MCF 10A (cell line): Measurements from ENCODE around the gene SRPK3. TPM values are rescaled to one million over a fixed set of nuclear protein-coding genes. Genes with fewer than 3 reads are reported as not detected.

Experiments
- Bru-seq: library from RNA; stranded (reverse); fragments of 400-500 nt; gene quantifications from one replicate; lab custom pipeline; 2021; lab: Mats Ljungman, UMichigan
- BruChase-seq, 2 experiments: library from RNA; stranded (reverse); fragments of 400-500 nt; gene quantifications; one replicate each; lab custom pipeline; 2021; lab: Mats Ljungman, UMichigan
- BruUV-seq: library from RNA; stranded (reverse); fragments of 400-500 nt; replicated peaks from 2 replicates; lab custom pipeline; 2021; lab: Mats Ljungman, UMichigan
- CTCF ChIA-PET: fragments of 300-600 bp; sonication (Branson Sonifier 250); formaldehyde crosslinking; extraction: SDS; loops from one replicate; lab custom pipeline; 2021; ENCODE audit warnings: antibody characterized with exemption, inconsistent platforms; lab: Yijun Ruan, JAX
- POLR2A ChIA-PET: fragments of 300-600, 350-650 bp; sonication (Branson Sonifier 250); formaldehyde crosslinking; extraction: SDS; loops from one replicate; lab custom pipeline; 2020; ENCODE audit warnings: antibody characterized with exemption, inconsistent platforms; lab: Yijun Ruan, JAX
- DNase-seq: peaks from one replicate; pipeline ENCODE4 v3.0.0-alpha.2; 2018; ENCODE audit not compliant: unreplicated experiment
- H3K27ac Mint-ChIP-seq: one replicate; pipeline ENCODE4 v1.8.0; 2022; ENCODE audit warnings: mild to moderate bottlenecking, low read depth, mixed read lengths; ENCODE audit not compliant: unreplicated experiment
- H3K27me3 Mint-ChIP-seq: one replicate; pipeline ENCODE4 v1.8.0; 2022; ENCODE audit warnings: mixed read lengths; ENCODE audit not compliant: insufficient read depth, unreplicated experiment
- H3K36me3 Mint-ChIP-seq: one replicate; pipeline ENCODE4 v1.8.0; 2022; ENCODE audit warnings: mild to moderate bottlenecking, moderate library complexity, mixed read lengths; ENCODE audit not compliant: insufficient read depth, unreplicated experiment
- H3K4me1 Mint-ChIP-seq: one replicate; pipeline ENCODE4 v1.8.0; 2022; ENCODE audit warnings: mixed read lengths; ENCODE audit not compliant: insufficient read depth, unreplicated experiment
- H3K4me3 Mint-ChIP-seq: one replicate; pipeline ENCODE4 v1.8.0; 2022; ENCODE audit warnings: mild to moderate bottlenecking, moderate library complexity, mixed read lengths; ENCODE audit not compliant: unreplicated experiment
- H3K9me3 Mint-ChIP-seq: one replicate; pipeline ENCODE4 v1.8.0; 2022; ENCODE audit warnings: mixed read lengths; ENCODE audit not compliant: unreplicated experiment
- intact Hi-C: fragments of 100-400 bp; cut with micrococcal nuclease; formaldehyde crosslinking; loops from 2 replicates; pipeline ENCODE4 v1.14.1; 2022
- long read RNA-seq: library from polyadenylated mRNA; stranded (forward); transcript quantifications from one replicate; pipeline ENCODE4 v2.0.0, GENCODE V29; 2022
- total RNA-seq: library from RNA; stranded (reverse); gene quantifications from 2 replicates; pipeline ENCODE4 v1.2.3, GENCODE V29; 2022
- TF ChIP-seq, protein P1 (sequence below): fragments of 200-600 bp; IDR thresholded peaks from one replicate; pipeline ENCODE4 v1.8.0; 2022; ENCODE audit warnings: antibody characterized with exemption, mild to moderate bottlenecking; ENCODE audit not compliant: unreplicated experiment

SRPK3 gene, protein sequence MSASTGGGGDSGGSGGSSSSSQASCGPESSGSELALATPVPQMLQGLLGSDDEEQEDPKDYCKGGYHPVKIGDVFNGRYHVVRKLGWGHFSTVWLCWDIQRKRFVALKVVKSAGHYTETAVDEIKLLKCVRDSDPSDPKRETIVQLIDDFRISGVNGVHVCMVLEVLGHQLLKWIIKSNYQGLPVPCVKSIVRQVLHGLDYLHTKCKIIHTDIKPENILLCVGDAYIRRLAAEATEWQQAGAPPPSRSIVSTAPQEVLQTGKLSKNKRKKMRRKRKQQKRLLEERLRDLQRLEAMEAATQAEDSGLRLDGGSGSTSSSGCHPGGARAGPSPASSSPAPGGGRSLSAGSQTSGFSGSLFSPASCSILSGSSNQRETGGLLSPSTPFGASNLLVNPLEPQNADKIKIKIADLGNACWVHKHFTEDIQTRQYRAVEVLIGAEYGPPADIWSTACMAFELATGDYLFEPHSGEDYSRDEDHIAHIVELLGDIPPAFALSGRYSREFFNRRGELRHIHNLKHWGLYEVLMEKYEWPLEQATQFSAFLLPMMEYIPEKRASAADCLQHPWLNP
- total RNA-seq (not detected in 2 replicates), Bru-seq, nascent RNA (not detected), BruChase-seq, experiment 1, labeled RNA remaining after a 6-hour chase (percentile 15 among the genes with signal in this experiment), BruChase-seq, experiment 2, labeled RNA remaining after a 2-hour chase (percentile 10 among the genes with signal in this experiment)
- long read RNA-seq = 0 reads

DNA sequence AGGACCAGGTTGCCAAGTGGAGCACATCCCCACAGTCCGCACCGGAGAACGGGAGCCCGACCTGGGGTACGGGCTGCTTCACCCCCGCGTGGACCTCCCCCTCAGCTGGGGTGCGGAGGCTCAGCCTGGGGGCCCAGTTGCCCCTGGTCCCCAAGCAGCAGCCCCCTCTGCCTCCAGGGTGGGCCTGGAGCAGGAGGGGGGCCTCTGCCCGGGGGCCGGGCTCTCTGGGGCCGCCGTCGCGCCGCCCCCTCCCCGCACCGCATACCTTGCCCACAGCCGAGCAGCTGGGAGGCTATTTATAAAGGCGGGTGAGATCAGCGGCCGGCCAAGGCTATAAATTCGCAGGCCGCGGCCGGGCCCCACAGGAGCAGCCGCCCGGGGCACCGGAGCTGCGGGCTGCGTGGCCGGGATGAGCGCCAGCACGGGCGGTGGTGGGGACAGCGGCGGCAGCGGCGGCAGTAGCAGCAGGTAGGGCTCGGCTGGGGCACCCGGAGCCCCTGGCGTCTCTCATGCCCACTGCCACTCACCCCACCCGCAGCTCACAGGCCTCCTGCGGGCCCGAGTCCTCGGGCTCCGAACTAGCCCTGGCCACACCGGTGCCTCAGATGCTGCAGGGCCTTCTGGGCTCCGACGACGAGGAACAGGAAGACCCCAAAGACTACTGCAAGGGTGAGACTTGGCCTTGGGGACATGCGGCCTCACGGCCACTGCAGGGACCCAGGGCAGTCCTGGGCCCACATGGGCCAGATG, at the start of gene SRPK3:
TSS of gene SRPK3 (plus strand) at position 364 of the 750 bp plus-strand sequence. CDS start at position 410, 46 bp downstream.
- intact Hi-C loops = no loop called here
- ChIA-PET POLR2A (no interaction called here), CTCF (interaction anchor here (2.0 kb wide), 1 partner anchor 17 kb away, joined by 7 read pairs; the partner anchor contains the start of gene PLXNB3)
- H3K4me1 Mint-ChIP-seq = no peaks in the 10 kb centered on the region
- TF ChIP-seq, protein P1, sequence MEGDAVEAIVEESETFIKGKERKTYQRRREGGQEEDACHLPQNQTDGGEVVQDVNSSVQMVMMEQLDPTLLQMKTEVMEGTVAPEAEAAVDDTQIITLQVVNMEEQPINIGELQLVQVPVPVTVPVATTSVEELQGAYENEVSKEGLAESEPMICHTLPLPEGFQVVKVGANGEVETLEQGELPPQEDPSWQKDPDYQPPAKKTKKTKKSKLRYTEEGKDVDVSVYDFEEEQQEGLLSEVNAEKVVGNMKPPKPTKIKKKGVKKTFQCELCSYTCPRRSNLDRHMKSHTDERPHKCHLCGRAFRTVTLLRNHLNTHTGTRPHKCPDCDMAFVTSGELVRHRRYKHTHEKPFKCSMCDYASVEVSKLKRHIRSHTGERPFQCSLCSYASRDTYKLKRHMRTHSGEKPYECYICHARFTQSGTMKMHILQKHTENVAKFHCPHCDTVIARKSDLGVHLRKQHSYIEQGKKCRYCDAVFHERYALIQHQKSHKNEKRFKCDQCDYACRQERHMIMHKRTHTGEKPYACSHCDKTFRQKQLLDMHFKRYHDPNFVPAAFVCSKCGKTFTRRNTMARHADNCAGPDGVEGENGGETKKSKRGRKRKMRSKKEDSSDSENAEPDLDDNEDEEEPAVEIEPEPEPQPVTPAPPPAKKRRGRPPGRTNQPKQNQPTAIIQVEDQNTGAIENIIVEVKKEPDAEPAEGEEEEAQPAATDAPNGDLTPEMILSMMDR = no peak
- no peak within 1 kb of the TSS for H3K4me3 Mint-ChIP-seq
- H3K27me3 Mint-ChIP-seq = no peaks in the 10 kb centered on the region
- no peaks in the 10 kb centered on the region for H3K9me3 Mint-ChIP-seq
- DNase-seq = no peak
- H3K36me3 Mint-ChIP-seq = peaks cover 20% of the 10 kb centered on the region
- BruUV-seq = no TSS peak
- H3K27ac Mint-ChIP-seq = no peak within 1 kb of the TSS

DNA sequence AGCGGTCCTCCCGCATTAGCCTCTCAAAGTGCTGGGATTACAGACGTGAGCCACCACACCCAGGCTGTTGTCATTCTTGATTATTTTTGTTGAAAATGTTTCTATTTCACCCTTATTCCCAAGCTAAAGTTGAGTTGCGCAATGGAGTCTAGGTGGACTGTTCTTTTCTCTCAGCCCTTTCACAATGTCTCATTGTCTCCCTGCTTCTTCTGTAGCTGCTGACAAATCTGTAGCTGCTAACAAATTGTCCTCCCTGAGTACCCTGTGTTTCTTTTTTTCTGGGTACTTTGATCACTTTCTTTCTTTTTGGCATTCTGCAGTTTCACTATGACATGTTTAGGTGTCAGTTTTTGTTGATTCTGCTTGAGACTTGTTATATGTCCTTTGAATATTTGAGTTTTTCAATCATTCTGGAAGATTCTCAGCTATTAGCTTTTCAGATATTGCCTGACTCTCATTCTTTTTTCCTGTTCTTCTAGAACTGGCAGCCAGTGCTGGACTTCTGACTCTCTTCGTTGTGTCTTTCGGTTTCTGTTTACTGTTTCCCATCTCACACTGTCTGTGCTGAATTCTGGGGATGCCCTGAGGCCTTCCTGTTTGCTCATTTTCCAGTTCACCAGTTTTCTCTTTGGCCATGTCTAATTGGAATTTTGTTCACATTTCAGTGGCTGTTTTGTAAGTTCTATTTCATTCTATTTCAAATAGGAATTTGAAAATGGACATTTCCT, 49.6 kb upstream of the SRPK3 start:
- Mint-ChIP-seq H3K27me3 (no peaks in the 10 kb centered on the region), H3K36me3 (peaks cover 12% of the 10 kb centered on the region), H3K4me3 (peak overlapping the region; percentile 19), H3K27ac (peak overlapping the region; percentile 39), H3K4me1 (peaks cover 28% of the 10 kb centered on the region), H3K9me3 (peaks cover 7% of the 10 kb centered on the region)
- BruUV-seq = no TSS peak
- peak; percentile 70 for DNase-seq
- POLR2A ChIA-PET = interaction anchor here (0.7 kb wide), 1 partner anchor 50 kb away, joined by 3 read pairs; no protein-coding TSS in a partner anchor
- TF ChIP-seq, protein P1 = no peak
- CTCF ChIA-PET = interaction anchor here (0.6 to 1.1 kb wide), 2 partner anchors 22 to 817 kb away, joined by 3 to 5 read pairs; no protein-coding TSS in a partner anchor
- intact Hi-C loops = no loop called here

DNA sequence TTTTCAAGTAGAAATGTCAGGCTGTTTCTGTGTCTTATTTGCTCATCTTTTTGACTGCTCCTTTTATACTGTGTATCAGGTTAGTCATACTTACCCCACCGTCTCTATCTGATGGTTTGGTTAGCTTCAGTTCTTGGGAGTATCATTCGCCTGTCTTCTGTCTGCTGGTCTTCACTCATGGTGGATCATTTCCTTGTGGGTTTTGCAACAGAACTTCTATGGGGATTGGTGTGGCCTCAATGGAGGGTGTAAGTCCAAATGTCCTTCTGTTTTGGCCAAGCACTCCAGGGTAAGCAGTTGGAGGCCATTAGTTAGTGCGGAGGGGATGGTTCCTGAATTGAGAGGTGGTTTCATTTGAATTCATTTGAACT, 49.0 kb upstream of the SRPK3 start:
- Mint-ChIP-seq H3K4me3 (no peak overlapping the region), H3K36me3 (peaks cover 12% of the 10 kb centered on the region)

More for the DNA sequence above, 49.0 kb upstream of the SRPK3 start:
- POLR2A ChIA-PET = interaction anchor here (0.7 to 1.3 kb wide), 2 partner anchors 9 to 50 kb away, joined by 3 read pairs; no protein-coding TSS in a partner anchor
- H3K27ac Mint-ChIP-seq = peak overlapping the region; percentile 39
- intact Hi-C loops = no loop called here
- H3K4me1 Mint-ChIP-seq = peaks cover 27% of the 10 kb centered on the region
- TF ChIP-seq, protein P1 = no peak
- no TSS peak for BruUV-seq
- DNase-seq = no peak
- CTCF ChIA-PET = interaction anchor here (0.6 kb wide), 1 partner anchor 816 kb away, joined by 3 read pairs; no protein-coding TSS in a partner anchor
- peaks cover 7% of the 10 kb centered on the region for H3K9me3 Mint-ChIP-seq
- no peaks in the 10 kb centered on the region for H3K27me3 Mint-ChIP-seq
